SK-N-SH (cell line): ENCODE measurements around the gene ATAD1. TPM values are rescaled to one million over a fixed set of nuclear protein-coding genes. Genes with fewer than 3 reads are reported as not detected.

ENCODE experiments used
- CTCF ChIA-PET: fragments of 300-600, 350-600 bp; formaldehyde crosslinking; extraction: SDS; loops from one replicate; lab custom pipeline; 2021; lab: Yijun Ruan, JAX
- POLR2A ChIA-PET: fragments of 350-600 bp; sonication (Branson Sonifier 250); formaldehyde crosslinking; extraction: SDS; loops from one replicate; lab custom pipeline; 2020; ENCODE audit warnings: antibody characterized with exemption, inconsistent platforms; lab: Yijun Ruan, JAX
- DNase-seq: peaks from one replicate; pipeline ENCODE4 v3.0.0; 2012
- H2AFZ ChIP-seq: fragments of 200-600 bp; sonication (generic); 2 replicates; pipeline ENCODE4 v1.8.1; 2016; ENCODE audit warnings: antibody characterized with exemption, mild to moderate bottlenecking, low read depth
- H3F3A ChIP-seq: fragments of 200-600 bp; sonication (generic); replicated peaks from 2 replicates; pipeline ENCODE3; 2016; ENCODE audit warnings: antibody characterized with exemption, mild to moderate bottlenecking; ENCODE audit not compliant: insufficient read depth
- H3K27ac ChIP-seq, 2 experiments: fragments of 200-500 bp in 1 of 2; fragments of 200-600 bp in 1 of 2; sonication (Bioruptor generic) in 1 of 2; sonication (generic), shearing (Covaris generic) in 1 of 2; 2 replicates each; pipeline versions ENCODE4 v1.5.1 to v1.6.1; 2014 to 2016; ENCODE audit warnings: low read depth in 2 of 2, inconsistent platforms in 1 of 2, low read length in 1 of 2, mild to moderate bottlenecking in 1 of 2, mixed read lengths in 1 of 2
- H3K27me3 ChIP-seq: fragments of 200-600 bp; sonication (generic), shearing (Covaris generic); 2 replicates; pipeline ENCODE4 v1.6.1; 2016; ENCODE audit warnings: mixed run types; ENCODE audit not compliant: insufficient read depth
- H3K36me3 ChIP-seq, 2 experiments: fragments of 200-500 bp in 1 of 2; fragments of 200-600 bp in 1 of 2; sonication (Bioruptor generic) in 1 of 2; sonication (generic) in 1 of 2; replicated peaks in 1 of 2; 2 replicates each; pipeline versions ENCODE3 to v1.5.1; 2014 to 2016; ENCODE audit warnings: low read length in 1 of 2, mild to moderate bottlenecking in 1 of 2; ENCODE audit not compliant: insufficient read depth in 2 of 2, control insufficient read depth in 1 of 2
- H3K4me1 ChIP-seq, 2 experiments: fragments of 200-500 bp in 1 of 2; fragments of 200-600 bp in 1 of 2; sonication (Bioruptor generic) in 1 of 2; sonication (generic), shearing (Covaris generic) in 1 of 2; 2 replicates each; pipeline versions ENCODE4 v1.5.1 to v1.6.1; 2014 to 2016; ENCODE audit warnings: low read depth in 1 of 2, low read length in 1 of 2, mixed run types in 1 of 2; ENCODE audit not compliant: insufficient read depth in 2 of 2, control insufficient read depth in 1 of 2
- H3K4me2 ChIP-seq: fragments of 200-600 bp; sonication (generic), shearing (Covaris generic); 2 replicates; pipeline ENCODE4 v1.6.1; 2017; ENCODE audit warnings: mixed run types
- H3K4me3 ChIP-seq, 2 experiments: fragments of 200-500 bp in 1 of 2; fragments of 200-600 bp in 1 of 2; sonication (Bioruptor generic) in 1 of 2; sonication (generic), shearing (Covaris generic) in 1 of 2; 2 replicates each; pipeline versions ENCODE4 v1.5.1 to v1.8.1; 2014 to 2016; ENCODE audit warnings: low read depth in 2 of 2, inconsistent platforms in 1 of 2, low read length in 1 of 2, mild to moderate bottlenecking in 1 of 2, mixed read lengths in 1 of 2, moderate library complexity in 1 of 2
- H3K79me2 ChIP-seq: fragments of 200-600 bp; sonication (generic); 2 replicates; pipeline ENCODE4 v1.8.1; 2017; ENCODE audit warnings: mild to moderate bottlenecking; ENCODE audit not compliant: insufficient read depth
- H3K9ac ChIP-seq: fragments of 200-600 bp; sonication (generic); 2 replicates; pipeline ENCODE4 v1.6.1; 2017; ENCODE audit warnings: mixed run types
- H3K9me2 ChIP-seq: fragments of 200-600 bp; sonication (generic); 2 replicates; pipeline ENCODE4 v1.6.1; 2017; ENCODE audit warnings: mixed run types
- H3K9me3 ChIP-seq: fragments of 200-600 bp; sonication (generic); 2 replicates; pipeline ENCODE4 v1.6.1; 2017; ENCODE audit warnings: mixed run types, mild to moderate bottlenecking, moderate library complexity
- H4K20me1 ChIP-seq: fragments of 200-600 bp; sonication (generic); 2 replicates; pipeline ENCODE4 v1.6.1; 2017; ENCODE audit warnings: mild to moderate bottlenecking, mixed run types; ENCODE audit not compliant: insufficient read depth
- CHD2 ChIP-seq: fragments of 150-350 bp; IDR thresholded peaks from 2 replicates; pipeline ENCODE4 v1.6.1; 2018; ENCODE audit warnings: low read length; ENCODE audit not compliant: partially characterized antibody
- ELF1 ChIP-seq: IDR thresholded peaks from 2 replicates; pipeline ENCODE4 v1.4.0; 2012
- EP300 ChIP-seq, 2 experiments: IDR thresholded peaks; 2 replicates each; pipeline versions ENCODE4 v1.4.0 to v1.6.1; 2012; ENCODE audit warnings: borderline replicate concordance in 1 of 2, low read depth in 1 of 2, low read length in 1 of 2
- FOSL2 ChIP-seq: IDR thresholded peaks from 2 replicates; pipeline ENCODE4 v1.4.0; 2012; ENCODE audit warnings: low read depth, mild to moderate bottlenecking, moderate library complexity, borderline replicate concordance
- FOXJ3 ChIP-seq: sonication (generic); formaldehyde crosslinking; IDR thresholded peaks from 2 replicates; pipeline ENCODE4 v1.5.1; 2020; ENCODE audit warnings: mild to moderate bottlenecking, missing genetic modification reagents
- JUND ChIP-seq: IDR thresholded peaks from 2 replicates; pipeline ENCODE4 v1.4.0; 2012
- MXI1 ChIP-seq: IDR thresholded peaks from 2 replicates; pipeline ENCODE4 v1.6.1; 2012; ENCODE audit warnings: mild to moderate bottlenecking, low read depth, low read length, improper control_type of control experiment
- NFIC ChIP-seq: IDR thresholded peaks from 2 replicates; pipeline ENCODE4 v1.4.0; 2012; ENCODE audit warnings: borderline replicate concordance
- NRF1 ChIP-seq: IDR thresholded peaks from 2 replicates; pipeline ENCODE4 v1.6.1; 2012; ENCODE audit warnings: low read depth, mild to moderate bottlenecking, low read length
- POLR2AphosphoS5 ChIP-seq: IDR thresholded peaks from 2 replicates; pipeline ENCODE4 v1.6.1; 2012; ENCODE audit warnings: low read depth, low read length
- RAD21 ChIP-seq: IDR thresholded peaks from 2 replicates; pipeline ENCODE4 v1.6.1; 2012; ENCODE audit warnings: mild to moderate bottlenecking, low read length
- RCOR1 ChIP-seq: fragments of 150-350 bp; IDR thresholded peaks from 2 replicates; pipeline ENCODE4 v1.6.1; 2017; ENCODE audit warnings: antibody characterized with exemption, low read length
- RFX5 ChIP-seq: IDR thresholded peaks from 2 replicates; pipeline ENCODE4 v1.6.1; 2012; ENCODE audit warnings: mild to moderate bottlenecking, improper control_type of control experiment, low read length
- SIN3A ChIP-seq: IDR thresholded peaks from 2 replicates; pipeline ENCODE4 v1.6.1; 2012; ENCODE audit warnings: low read depth, mild to moderate bottlenecking, low read length, moderate library complexity, borderline replicate concordance
- SMC3 ChIP-seq: IDR thresholded peaks from 2 replicates; pipeline ENCODE4 v1.6.1; 2012; ENCODE audit warnings: low read depth, low read length, improper control_type of control experiment
- TCF12 ChIP-seq: IDR thresholded peaks from 2 replicates; pipeline ENCODE4 v1.4.0; 2012
- WGBS: methylation state at CpG from one replicate; pipeline ENCODE4 v1.1.6; 2017; ENCODE audit warnings: low lambda C conversion rate; 5-methylcytosine and 5-hydroxymethylcytosine counted together
- polyA plus RNA-seq, 3 experiments: library from polyadenylated mRNA; depleted of rRNA; stranded (reverse); fragments of >200 nt; gene quantifications; 2 replicates each; pipeline ENCODE4 v1.2.3, GENCODE V29; 2012
- TF ChIP-seq, protein P1 (sequence below): fragments of 150-350 bp; IDR thresholded peaks from 2 replicates; pipeline ENCODE4 v1.6.1; 2016; ENCODE audit warnings: mild to moderate bottlenecking, low read depth, low read length
- TF ChIP-seq, protein P2 (sequence below): fragments of 150-350 bp; IDR thresholded peaks from 2 replicates; pipeline ENCODE4 v1.6.1; 2017; ENCODE audit warnings: antibody characterized with exemption, low read length, low read depth, borderline replicate concordance
- TF ChIP-seq, protein P3 (sequence below): IDR thresholded peaks from 2 replicates; pipeline ENCODE4; 2012
- TF ChIP-seq, protein P4 (sequence below): IDR thresholded peaks from 2 replicates; pipeline ENCODE4 v1.4.0; 2012; ENCODE audit warnings: low read depth, borderline replicate concordance
- TF ChIP-seq, protein P5 (sequence below): IDR thresholded peaks from 2 replicates; pipeline ENCODE4 v1.6.1; 2012; ENCODE audit warnings: mild to moderate bottlenecking, low read depth, low read length, moderate library complexity
- TF ChIP-seq, protein P6 (sequence below): fragments of 200-600 bp; sonication (generic); IDR thresholded peaks from 2 replicates; pipeline ENCODE4 v1.6.1; 2017; ENCODE audit warnings: antibody characterized with exemption, mild to moderate bottlenecking, moderate library complexity
- TF ChIP-seq, protein P7 (sequence below): IDR thresholded peaks from 2 replicates; pipeline ENCODE4 v1.4.0; 2012; ENCODE audit warnings: low read depth

The ATAD1 gene
- polyA plus RNA-seq, 1 of the 3 experiments (the other 2 are of a cell fraction): 13.5 TPM

DNA sequence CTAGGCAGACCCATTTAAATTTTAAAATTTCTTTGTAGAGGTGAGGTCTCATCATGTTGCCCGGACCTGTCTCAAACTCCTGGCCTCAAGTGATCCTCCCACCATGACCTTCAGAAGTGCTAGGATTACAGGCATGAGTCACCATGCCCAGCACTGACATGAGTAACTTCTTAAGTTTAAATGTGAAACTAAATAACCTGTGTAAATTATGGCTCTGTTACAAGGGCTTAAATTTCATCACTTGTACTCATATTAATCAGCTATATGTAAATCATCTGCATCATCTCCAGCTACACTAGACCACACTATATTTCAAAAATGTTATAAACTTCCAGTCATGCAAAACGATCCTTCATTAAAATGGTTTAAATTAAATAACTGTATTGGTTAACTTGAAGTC lies 56.1 kb downstream of the ATAD1 start:
- CTCF ChIA-PET: interaction anchor here (1.2 to 1.6 kb wide), 4 partner anchors 17 to 105 kb away, joined by 3 to 5 read pairs (median 3); no protein-coding TSS in a partner anchor
- H3K27ac ChIP-seq: peak overlapping the region in 1 of 2 experiments; percentile 44; a peak in 2 of 4 replicates
- H3K27me3 ChIP-seq: no peaks in the 10 kb centered on the region
- peaks cover 56 to 61% of the 10 kb centered on the region in 2 experiments for H3K36me3 ChIP-seq
- H3K79me2 ChIP-seq: peaks cover 12% of the 10 kb centered on the region; the same call in 1 of the 2 replicates
- POLR2A ChIA-PET: no interaction called here
- no peaks in the 10 kb centered on the region for H3K9me2 ChIP-seq
- H3F3A ChIP-seq: peaks cover 13% of the 10 kb centered on the region
- TF ChIP-seq MXI1: no peak
- TF ChIP-seq, protein P1, sequence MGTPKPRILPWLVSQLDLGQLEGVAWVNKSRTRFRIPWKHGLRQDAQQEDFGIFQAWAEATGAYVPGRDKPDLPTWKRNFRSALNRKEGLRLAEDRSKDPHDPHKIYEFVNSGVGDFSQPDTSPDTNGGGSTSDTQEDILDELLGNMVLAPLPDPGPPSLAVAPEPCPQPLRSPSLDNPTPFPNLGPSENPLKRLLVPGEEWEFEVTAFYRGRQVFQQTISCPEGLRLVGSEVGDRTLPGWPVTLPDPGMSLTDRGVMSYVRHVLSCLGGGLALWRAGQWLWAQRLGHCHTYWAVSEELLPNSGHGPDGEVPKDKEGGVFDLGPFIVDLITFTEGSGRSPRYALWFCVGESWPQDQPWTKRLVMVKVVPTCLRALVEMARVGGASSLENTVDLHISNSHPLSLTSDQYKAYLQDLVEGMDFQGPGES: no peak
- TF ChIP-seq RFX5: no peak
- no peak for TF ChIP-seq NRF1
- TF ChIP-seq, protein P2, sequence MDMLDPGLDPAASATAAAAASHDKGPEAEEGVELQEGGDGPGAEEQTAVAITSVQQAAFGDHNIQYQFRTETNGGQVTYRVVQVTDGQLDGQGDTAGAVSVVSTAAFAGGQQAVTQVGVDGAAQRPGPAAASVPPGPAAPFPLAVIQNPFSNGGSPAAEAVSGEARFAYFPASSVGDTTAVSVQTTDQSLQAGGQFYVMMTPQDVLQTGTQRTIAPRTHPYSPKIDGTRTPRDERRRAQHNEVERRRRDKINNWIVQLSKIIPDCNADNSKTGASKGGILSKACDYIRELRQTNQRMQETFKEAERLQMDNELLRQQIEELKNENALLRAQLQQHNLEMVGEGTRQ: no peak
- TF ChIP-seq FOXJ3 (CRISPR knock-in tag): no peak
- TF ChIP-seq, protein P3, sequence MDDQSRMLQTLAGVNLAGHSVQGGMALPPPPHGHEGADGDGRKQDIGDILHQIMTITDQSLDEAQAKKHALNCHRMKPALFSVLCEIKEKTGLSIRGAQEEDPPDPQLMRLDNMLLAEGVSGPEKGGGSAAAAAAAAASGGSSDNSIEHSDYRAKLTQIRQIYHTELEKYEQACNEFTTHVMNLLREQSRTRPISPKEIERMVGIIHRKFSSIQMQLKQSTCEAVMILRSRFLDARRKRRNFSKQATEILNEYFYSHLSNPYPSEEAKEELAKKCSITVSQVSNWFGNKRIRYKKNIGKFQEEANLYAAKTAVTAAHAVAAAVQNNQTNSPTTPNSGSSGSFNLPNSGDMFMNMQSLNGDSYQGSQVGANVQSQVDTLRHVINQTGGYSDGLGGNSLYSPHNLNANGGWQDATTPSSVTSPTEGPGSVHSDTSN: peak; percentile 64
- TF ChIP-seq, protein P4, sequence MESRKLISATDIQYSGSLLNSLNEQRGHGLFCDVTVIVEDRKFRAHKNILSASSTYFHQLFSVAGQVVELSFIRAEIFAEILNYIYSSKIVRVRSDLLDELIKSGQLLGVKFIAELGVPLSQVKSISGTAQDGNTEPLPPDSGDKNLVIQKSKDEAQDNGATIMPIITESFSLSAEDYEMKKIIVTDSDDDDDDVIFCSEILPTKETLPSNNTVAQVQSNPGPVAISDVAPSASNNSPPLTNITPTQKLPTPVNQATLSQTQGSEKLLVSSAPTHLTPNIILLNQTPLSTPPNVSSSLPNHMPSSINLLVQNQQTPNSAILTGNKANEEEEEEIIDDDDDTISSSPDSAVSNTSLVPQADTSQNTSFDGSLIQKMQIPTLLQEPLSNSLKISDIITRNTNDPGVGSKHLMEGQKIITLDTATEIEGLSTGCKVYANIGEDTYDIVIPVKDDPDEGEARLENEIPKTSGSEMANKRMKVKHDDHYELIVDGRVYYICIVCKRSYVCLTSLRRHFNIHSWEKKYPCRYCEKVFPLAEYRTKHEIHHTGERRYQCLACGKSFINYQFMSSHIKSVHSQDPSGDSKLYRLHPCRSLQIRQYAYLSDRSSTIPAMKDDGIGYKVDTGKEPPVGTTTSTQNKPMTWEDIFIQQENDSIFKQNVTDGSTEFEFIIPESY: no peak
- no peak for TF ChIP-seq RCOR1
- peak; percentile 72; the same call in 1 of the 2 replicates for TF ChIP-seq FOSL2
- TF ChIP-seq POLR2AphosphoS5: no peak
- no peak for TF ChIP-seq NFIC
- TF ChIP-seq, protein P5, sequence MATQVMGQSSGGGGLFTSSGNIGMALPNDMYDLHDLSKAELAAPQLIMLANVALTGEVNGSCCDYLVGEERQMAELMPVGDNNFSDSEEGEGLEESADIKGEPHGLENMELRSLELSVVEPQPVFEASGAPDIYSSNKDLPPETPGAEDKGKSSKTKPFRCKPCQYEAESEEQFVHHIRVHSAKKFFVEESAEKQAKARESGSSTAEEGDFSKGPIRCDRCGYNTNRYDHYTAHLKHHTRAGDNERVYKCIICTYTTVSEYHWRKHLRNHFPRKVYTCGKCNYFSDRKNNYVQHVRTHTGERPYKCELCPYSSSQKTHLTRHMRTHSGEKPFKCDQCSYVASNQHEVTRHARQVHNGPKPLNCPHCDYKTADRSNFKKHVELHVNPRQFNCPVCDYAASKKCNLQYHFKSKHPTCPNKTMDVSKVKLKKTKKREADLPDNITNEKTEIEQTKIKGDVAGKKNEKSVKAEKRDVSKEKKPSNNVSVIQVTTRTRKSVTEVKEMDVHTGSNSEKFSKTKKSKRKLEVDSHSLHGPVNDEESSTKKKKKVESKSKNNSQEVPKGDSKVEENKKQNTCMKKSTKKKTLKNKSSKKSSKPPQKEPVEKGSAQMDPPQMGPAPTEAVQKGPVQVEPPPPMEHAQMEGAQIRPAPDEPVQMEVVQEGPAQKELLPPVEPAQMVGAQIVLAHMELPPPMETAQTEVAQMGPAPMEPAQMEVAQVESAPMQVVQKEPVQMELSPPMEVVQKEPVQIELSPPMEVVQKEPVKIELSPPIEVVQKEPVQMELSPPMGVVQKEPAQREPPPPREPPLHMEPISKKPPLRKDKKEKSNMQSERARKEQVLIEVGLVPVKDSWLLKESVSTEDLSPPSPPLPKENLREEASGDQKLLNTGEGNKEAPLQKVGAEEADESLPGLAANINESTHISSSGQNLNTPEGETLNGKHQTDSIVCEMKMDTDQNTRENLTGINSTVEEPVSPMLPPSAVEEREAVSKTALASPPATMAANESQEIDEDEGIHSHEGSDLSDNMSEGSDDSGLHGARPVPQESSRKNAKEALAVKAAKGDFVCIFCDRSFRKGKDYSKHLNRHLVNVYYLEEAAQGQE: no peak
- TF ChIP-seq SIN3A: no peak
- TF ChIP-seq, protein P6, sequence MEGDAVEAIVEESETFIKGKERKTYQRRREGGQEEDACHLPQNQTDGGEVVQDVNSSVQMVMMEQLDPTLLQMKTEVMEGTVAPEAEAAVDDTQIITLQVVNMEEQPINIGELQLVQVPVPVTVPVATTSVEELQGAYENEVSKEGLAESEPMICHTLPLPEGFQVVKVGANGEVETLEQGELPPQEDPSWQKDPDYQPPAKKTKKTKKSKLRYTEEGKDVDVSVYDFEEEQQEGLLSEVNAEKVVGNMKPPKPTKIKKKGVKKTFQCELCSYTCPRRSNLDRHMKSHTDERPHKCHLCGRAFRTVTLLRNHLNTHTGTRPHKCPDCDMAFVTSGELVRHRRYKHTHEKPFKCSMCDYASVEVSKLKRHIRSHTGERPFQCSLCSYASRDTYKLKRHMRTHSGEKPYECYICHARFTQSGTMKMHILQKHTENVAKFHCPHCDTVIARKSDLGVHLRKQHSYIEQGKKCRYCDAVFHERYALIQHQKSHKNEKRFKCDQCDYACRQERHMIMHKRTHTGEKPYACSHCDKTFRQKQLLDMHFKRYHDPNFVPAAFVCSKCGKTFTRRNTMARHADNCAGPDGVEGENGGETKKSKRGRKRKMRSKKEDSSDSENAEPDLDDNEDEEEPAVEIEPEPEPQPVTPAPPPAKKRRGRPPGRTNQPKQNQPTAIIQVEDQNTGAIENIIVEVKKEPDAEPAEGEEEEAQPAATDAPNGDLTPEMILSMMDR: no peak
- TF ChIP-seq TCF12: no peak
- TF ChIP-seq, protein P7, sequence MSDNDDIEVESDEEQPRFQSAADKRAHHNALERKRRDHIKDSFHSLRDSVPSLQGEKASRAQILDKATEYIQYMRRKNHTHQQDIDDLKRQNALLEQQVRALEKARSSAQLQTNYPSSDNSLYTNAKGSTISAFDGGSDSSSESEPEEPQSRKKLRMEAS: 0 out of 2 replicates have a peak, but pooled peaks have one; percentile 21
- no peak for TF ChIP-seq CHD2
- TF ChIP-seq ELF1: no peak
- no peak for TF ChIP-seq RAD21
- no peak for TF ChIP-seq EP300 (IDR thresholded peaks at IDR 0.05; ENCODE audit: borderline replicate concordance in 1 of 2, low read depth in 1 of 2, low read length in 1 of 2)
- peak; percentile 61 for TF ChIP-seq JUND
- no peak for TF ChIP-seq SMC3
- no peaks in the 10 kb centered on the region for H3K9me3 ChIP-seq
- H3K4me2 ChIP-seq: no peak overlapping the region
- peaks cover 0 to under 1% of the 10 kb centered on the region in 2 experiments; a peak in 1 of 4 replicates for H3K4me1 ChIP-seq
- no peak for DNase-seq
- H3K4me3 ChIP-seq: no peak overlapping the region
- no peaks in the 10 kb centered on the region for H4K20me1 ChIP-seq
- H3K9ac ChIP-seq: no peak overlapping the region
- WGBS: 57% methylated on average over 2 of the region's 2 CpGs
- no peak overlapping the region for H2AFZ ChIP-seq
